Activated CD8-positive, alpha-beta T cell treated with anti-CD3 and anti-CD28 coated beads for 36 hours (primary cell): ENCODE measurements around the gene TRIM63. TPM values are rescaled to one million over a fixed set of nuclear protein-coding genes. Genes with fewer than 3 reads are reported as not detected.

ENCODE experiments used
- ATAC-seq: fragments of 200-7000 bp; cut with Tn5 transposase; one replicate; pipeline ENCODE4 v1.10.0; 2021; ENCODE audit warnings: mild to moderate bottlenecking, moderate library complexity
- CTCF ChIA-PET: fragments of 350-600 bp; sonication (Branson Sonifier 250); formaldehyde crosslinking; loops from one replicate; lab custom pipeline; 2021; ENCODE audit warnings: antibody characterized with exemption; lab: Charles Lee
- POLR2A ChIA-PET: fragments of 350-600 bp; sonication (Branson Sonifier 250); formaldehyde crosslinking; loops from one replicate; lab custom pipeline; 2021; ENCODE audit warnings: antibody characterized with exemption; lab: Charles Lee
- DNase-seq: peaks from one replicate; pipeline ENCODE4 v3.0.0-alpha.2; 2020
- H3K27ac Mint-ChIP-seq: one replicate; pipeline ENCODE4 v1.8.0; 2021; ENCODE audit warnings: mild to moderate bottlenecking, mixed read lengths
- H3K27me3 Mint-ChIP-seq: one replicate; pipeline ENCODE4 v1.8.0; 2021; ENCODE audit warnings: mixed read lengths
- H3K36me3 Mint-ChIP-seq: one replicate; pipeline ENCODE4 v1.8.0; 2021; ENCODE audit warnings: low read depth, mixed read lengths
- H3K4me1 Mint-ChIP-seq: one replicate; pipeline ENCODE4 v1.8.0; 2021; ENCODE audit warnings: low read depth, mixed read lengths
- H3K4me3 Mint-ChIP-seq: one replicate; pipeline ENCODE4 v1.8.0; 2021; ENCODE audit warnings: mild to moderate bottlenecking, moderate library complexity, mixed read lengths
- H3K9me3 Mint-ChIP-seq: one replicate; pipeline ENCODE4 v1.8.0; 2021; ENCODE audit warnings: mixed read lengths
- intact Hi-C: fragments of 100-400 bp; cut with micrococcal nuclease; formaldehyde crosslinking; loops from one replicate; pipeline ENCODE4 v1.10.0; 2022
- total RNA-seq, 2 experiments: library from RNA; stranded (reverse); gene quantifications; one replicate each; pipeline ENCODE4 v1.2.3, GENCODE V29; 2021
- TF ChIP-seq, protein P1 (sequence below): fragments of 200-600 bp; IDR thresholded peaks from one replicate; pipeline ENCODE4 v1.8.0; 2022; ENCODE audit warnings: antibody characterized with exemption, mild to moderate bottlenecking

TRIM63 gene
- total RNA-seq, 2 experiments from 2014 or later, result 0.18 TPM; not detected in 1

DNA sequence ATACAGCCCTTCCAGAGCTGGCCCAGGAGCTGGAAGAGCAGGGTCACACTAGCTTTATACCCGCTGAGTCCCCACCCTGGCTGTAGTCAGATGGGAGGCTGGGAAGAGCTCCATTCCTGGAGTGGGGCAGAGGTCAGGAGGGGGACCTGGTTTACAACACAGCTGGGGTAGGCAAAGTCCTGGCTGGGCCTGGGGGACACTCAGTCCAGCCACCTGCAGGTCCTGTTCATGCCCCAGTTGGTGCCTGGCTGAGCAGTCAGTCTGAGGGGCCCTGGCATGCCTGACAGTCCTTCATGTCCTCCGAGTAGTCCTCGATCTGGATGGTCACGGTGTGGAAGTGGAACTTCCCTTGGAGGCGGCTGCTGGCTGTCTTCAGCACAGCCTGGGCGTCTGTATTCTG, 28.5 kb downstream of the TRIM63 start:
- no peak overlapping the region for H3K4me3 Mint-ChIP-seq
- ChIA-PET POLR2A (no interaction called here), CTCF (interaction anchor here (0.8 to 2.3 kb wide), 6 partner anchors 9 to 131 kb away, joined by 3 to 9 read pairs (median 4); partner anchors contain the start of gene ZNF593)
- ATAC-seq (no peak), DNase-seq (no peak)
- no peaks in the 10 kb centered on the region for H3K9me3 Mint-ChIP-seq
- H3K27ac Mint-ChIP-seq, result no peak overlapping the region
- TF ChIP-seq, protein P1, sequence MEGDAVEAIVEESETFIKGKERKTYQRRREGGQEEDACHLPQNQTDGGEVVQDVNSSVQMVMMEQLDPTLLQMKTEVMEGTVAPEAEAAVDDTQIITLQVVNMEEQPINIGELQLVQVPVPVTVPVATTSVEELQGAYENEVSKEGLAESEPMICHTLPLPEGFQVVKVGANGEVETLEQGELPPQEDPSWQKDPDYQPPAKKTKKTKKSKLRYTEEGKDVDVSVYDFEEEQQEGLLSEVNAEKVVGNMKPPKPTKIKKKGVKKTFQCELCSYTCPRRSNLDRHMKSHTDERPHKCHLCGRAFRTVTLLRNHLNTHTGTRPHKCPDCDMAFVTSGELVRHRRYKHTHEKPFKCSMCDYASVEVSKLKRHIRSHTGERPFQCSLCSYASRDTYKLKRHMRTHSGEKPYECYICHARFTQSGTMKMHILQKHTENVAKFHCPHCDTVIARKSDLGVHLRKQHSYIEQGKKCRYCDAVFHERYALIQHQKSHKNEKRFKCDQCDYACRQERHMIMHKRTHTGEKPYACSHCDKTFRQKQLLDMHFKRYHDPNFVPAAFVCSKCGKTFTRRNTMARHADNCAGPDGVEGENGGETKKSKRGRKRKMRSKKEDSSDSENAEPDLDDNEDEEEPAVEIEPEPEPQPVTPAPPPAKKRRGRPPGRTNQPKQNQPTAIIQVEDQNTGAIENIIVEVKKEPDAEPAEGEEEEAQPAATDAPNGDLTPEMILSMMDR, result no peak
- peaks cover 14% of the 10 kb centered on the region for H3K4me1 Mint-ChIP-seq
- H3K36me3 Mint-ChIP-seq, result no peaks in the 10 kb centered on the region
- intact Hi-C loops, result loop anchor here (10.0 kb wide), 1 partner anchor 106 kb away; no protein-coding TSS in a partner anchor
- H3K27me3 Mint-ChIP-seq, result peaks cover 8% of the 10 kb centered on the region

DNA sequence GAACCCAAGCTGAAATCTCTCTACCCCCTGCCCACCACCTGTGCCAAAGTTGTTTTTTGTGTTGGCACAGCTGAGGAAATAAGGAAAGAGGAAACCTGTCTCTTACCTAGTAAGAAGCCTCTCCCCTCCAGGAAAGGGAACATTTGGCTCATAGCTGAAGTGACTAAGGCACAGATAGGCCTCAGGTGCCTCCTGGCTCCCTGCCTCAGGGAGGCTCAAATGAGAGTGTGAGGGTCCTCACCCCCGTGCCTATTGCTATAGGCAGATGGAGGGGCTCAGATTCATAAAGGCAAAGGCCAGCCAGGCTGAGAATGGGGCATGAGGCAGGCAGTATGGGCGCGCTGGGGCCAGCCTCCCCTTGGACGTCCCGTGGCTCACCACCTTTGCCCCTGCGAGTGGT, 29.0 kb downstream of the TRIM63 start:
- TF ChIP-seq, protein P1, result no peak
- POLR2A ChIA-PET, result no interaction called here
- H3K27ac Mint-ChIP-seq, result no peak overlapping the region
- no peak for DNase-seq
- H3K4me3 Mint-ChIP-seq, result no peak overlapping the region
- peaks cover 5% of the 10 kb centered on the region for H3K27me3 Mint-ChIP-seq
- CTCF ChIA-PET, result interaction anchor here (0.8 to 2.3 kb wide), 6 partner anchors 9 to 132 kb away, joined by 3 to 9 read pairs (median 4); partner anchors contain the start of gene ZNF593
- no peaks in the 10 kb centered on the region for H3K9me3 Mint-ChIP-seq
- no peaks in the 10 kb centered on the region for H3K36me3 Mint-ChIP-seq
- peaks cover 14% of the 10 kb centered on the region for H3K4me1 Mint-ChIP-seq
- no peak for ATAC-seq
- intact Hi-C loops, result loop anchor here (10.0 kb wide), 1 partner anchor 106 kb away; no protein-coding TSS in a partner anchor

DNA sequence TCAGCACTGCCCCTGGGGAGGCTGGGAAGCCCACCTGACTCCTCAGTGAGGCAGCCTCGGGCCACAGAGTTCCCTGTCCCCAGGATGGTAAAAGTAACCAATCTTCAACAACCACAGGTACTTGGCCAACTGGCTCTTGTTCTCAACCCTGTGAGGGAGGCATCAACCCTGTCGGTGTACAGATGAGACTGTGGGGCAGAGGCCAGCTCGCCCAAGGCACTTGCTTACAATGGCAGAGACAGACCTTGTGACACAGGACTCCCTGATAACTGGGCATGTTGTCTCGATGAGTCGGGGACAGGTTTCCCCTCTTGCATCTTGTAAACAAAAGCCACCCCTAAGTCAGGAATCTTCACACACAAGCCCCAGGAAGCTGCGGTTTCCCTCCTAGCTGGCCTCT, 29.5 kb downstream of the TRIM63 start:
- TF ChIP-seq, protein P1, result no peak
- intact Hi-C loops, result loop anchor here (10.0 kb wide), 1 partner anchor 107 kb away; no protein-coding TSS in a partner anchor
- peaks cover 14% of the 10 kb centered on the region for H3K4me1 Mint-ChIP-seq
- DNase-seq (no peak), ATAC-seq (no peak)
- no peaks in the 10 kb centered on the region for H3K27me3 Mint-ChIP-seq
- H3K9me3 Mint-ChIP-seq, result no peaks in the 10 kb centered on the region
- no peak overlapping the region for H3K27ac Mint-ChIP-seq
- no peak overlapping the region for H3K4me3 Mint-ChIP-seq
- ChIA-PET CTCF (interaction anchor here (1.1 to 2.3 kb wide), 5 partner anchors 8 to 127 kb away, joined by 3 to 9 read pairs (median 4); no protein-coding TSS in a partner anchor), POLR2A (no interaction called here)
- no peaks in the 10 kb centered on the region for H3K36me3 Mint-ChIP-seq

DNA sequence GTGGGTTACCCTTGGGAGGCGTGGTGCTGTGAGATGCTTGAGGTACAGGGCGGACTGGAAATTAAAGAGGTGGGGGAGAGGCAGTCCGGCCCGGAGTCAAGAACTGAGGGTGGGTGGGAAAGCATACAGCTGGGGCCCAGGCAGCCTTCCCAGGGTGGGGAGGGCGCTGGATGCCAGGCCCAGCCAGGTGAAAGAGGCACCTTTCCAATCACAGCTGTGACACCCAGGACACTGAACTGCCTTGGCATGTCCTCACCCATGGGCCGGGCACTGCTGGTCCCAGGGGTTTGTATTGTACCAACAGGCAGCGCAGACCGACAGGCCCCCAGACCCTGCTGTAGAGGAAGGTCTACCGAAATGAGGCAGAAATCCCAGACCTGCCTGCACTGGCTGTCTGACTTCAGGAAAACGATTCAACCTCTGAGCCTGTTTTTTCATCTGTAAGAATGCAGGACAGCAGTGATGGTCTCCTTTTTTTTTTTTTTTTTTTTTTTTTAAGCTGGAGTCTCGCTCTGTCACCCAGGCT, 30.6 kb downstream of the TRIM63 start:
- ATAC-seq, result no peak
- H3K4me3 Mint-ChIP-seq, result no peak overlapping the region
- no peaks in the 10 kb centered on the region for H3K9me3 Mint-ChIP-seq
- intact Hi-C loops, result loop anchor here (10.0 kb wide), 1 partner anchor 108 kb away; no protein-coding TSS in a partner anchor
- POLR2A ChIA-PET, result no interaction called here
- CTCF ChIA-PET, result interaction anchor here (0.6 to 5.7 kb wide), 27 partner anchors 8 to 141 kb away, joined by 3 to 31 read pairs (median 5); partner anchors contain the start of genes C1orf232, EXTL1, PAFAH2 and SLC30A2
- TF ChIP-seq, protein P1, result no peak
- no peak for DNase-seq
- no peak overlapping the region for H3K27ac Mint-ChIP-seq
- H3K27me3 Mint-ChIP-seq, result no peaks in the 10 kb centered on the region
- peaks cover 14% of the 10 kb centered on the region for H3K4me1 Mint-ChIP-seq
- H3K36me3 Mint-ChIP-seq, result no peaks in the 10 kb centered on the region
